Nephron (organoid): ENCODE data around the gene OR2T10.

Source experiments
- H3K27ac Mint-ChIP-seq, 3 experiments: 2 replicates each; pipeline ENCODE4 v1.8.0; 2020; ENCODE audit warnings: mixed read lengths in 3 of 3, mild to moderate bottlenecking in 2 of 3, moderate library complexity in 1 of 3
- H3K27me3 Mint-ChIP-seq: 2 replicates; pipeline ENCODE4 v1.8.0; 2021; ENCODE audit warnings: low read depth, mild to moderate bottlenecking, moderate library complexity, mixed read lengths
- H3K36me3 Mint-ChIP-seq: 2 replicates; pipeline ENCODE4 v1.8.0; 2020; ENCODE audit warnings: low read depth, mixed read lengths
- H3K4me1 Mint-ChIP-seq: 2 replicates; pipeline ENCODE4 v1.8.0; 2020; ENCODE audit warnings: mixed read lengths
- H3K4me3 Mint-ChIP-seq, 3 experiments: 2 replicates each; pipeline ENCODE4 v1.8.0; 2020; ENCODE audit warnings: mild to moderate bottlenecking in 3 of 3, mixed read lengths in 3 of 3, moderate library complexity in 2 of 3
- H3K9me3 Mint-ChIP-seq: 2 replicates; pipeline ENCODE4 v1.8.0; 2020; ENCODE audit warnings: mixed read lengths
- CTCF ChIP-seq, 3 experiments: fragments of 200-600 bp; sonication (generic); IDR thresholded peaks; one replicate each; pipeline ENCODE4 v1.5.0; 2021; ENCODE audit warnings: antibody characterized with exemption in 3 of 3; ENCODE audit not compliant: unreplicated experiment in 3 of 3

The OR2T10 gene

GRCh38 chr1:248618878-248619277 lies 21.4 kb upstream of the OR2T10 start:
- H3K9me3 Mint-ChIP-seq, result peaks cover 27% of the 10 kb centered on the region
- no peaks in the 10 kb centered on the region for H3K36me3 Mint-ChIP-seq
- peak in 2 of 3 experiments; percentile 15 to 29 for TF ChIP-seq CTCF (IDR thresholded peaks at IDR 0.05; ENCODE audit: unreplicated experiment in 3 of 3)
- no peak overlapping the region for H3K27ac Mint-ChIP-seq
- no peak overlapping the region for H3K4me3 Mint-ChIP-seq
- no peaks in the 10 kb centered on the region for H3K4me1 Mint-ChIP-seq
- no peaks in the 10 kb centered on the region for H3K27me3 Mint-ChIP-seq

- TF ChIP-seq CTCF (IDR thresholded peaks at IDR 0.05; ENCODE audit: unreplicated experiment in 3 of 3), result no peak
- Mint-ChIP-seq H3K27ac (no peak overlapping the region), H3K36me3 (no peaks in the 10 kb centered on the region), H3K4me3 (no peak overlapping the region), H3K4me1 (no peaks in the 10 kb centered on the region), H3K9me3 (peaks cover 27% of the 10 kb centered on the region), H3K27me3 (no peaks in the 10 kb centered on the region)
These were observed 20.6 kb upstream of the OR2T10 start for GRCh38 chr1:248618119-248618518.

- H3K27me3 Mint-ChIP-seq, result no peaks in the 10 kb centered on the region
- no peaks in the 10 kb centered on the region for H3K36me3 Mint-ChIP-seq
- H3K4me1 Mint-ChIP-seq, result no peaks in the 10 kb centered on the region
- no peak overlapping the region for H3K27ac Mint-ChIP-seq
- TF ChIP-seq CTCF (IDR thresholded peaks at IDR 0.05; ENCODE audit: unreplicated experiment in 3 of 3), result no peak
- no peak overlapping the region for H3K4me3 Mint-ChIP-seq
- peaks cover 35% of the 10 kb centered on the region for H3K9me3 Mint-ChIP-seq
These were observed 16.2 kb upstream of the OR2T10 start for GRCh38 chr1:248613742-248614141.

GRCh38 chr1:248611883-248612414 lies 14.4 kb upstream of the OR2T10 start:
- no peaks in the 10 kb centered on the region for H3K27me3 Mint-ChIP-seq
- no peak overlapping the region for H3K4me3 Mint-ChIP-seq
- H3K36me3 Mint-ChIP-seq, result no peaks in the 10 kb centered on the region
- no peaks in the 10 kb centered on the region for H3K4me1 Mint-ChIP-seq
- no peak for TF ChIP-seq CTCF (IDR thresholded peaks at IDR 0.05; ENCODE audit: unreplicated experiment in 3 of 3)
- H3K27ac Mint-ChIP-seq, result no peak overlapping the region
- H3K9me3 Mint-ChIP-seq, result peaks cover 39% of the 10 kb centered on the region

GRCh38 chr1:248610301-248610700 lies 12.8 kb upstream of the OR2T10 start:
- H3K4me3 Mint-ChIP-seq, result no peak overlapping the region
- no peaks in the 10 kb centered on the region for H3K36me3 Mint-ChIP-seq
- no peaks in the 10 kb centered on the region for H3K4me1 Mint-ChIP-seq
- H3K27ac Mint-ChIP-seq, result no peak overlapping the region
- no peak for TF ChIP-seq CTCF (IDR thresholded peaks at IDR 0.05; ENCODE audit: unreplicated experiment in 3 of 3)
- no peaks in the 10 kb centered on the region for H3K27me3 Mint-ChIP-seq
- H3K9me3 Mint-ChIP-seq, result peaks cover 40% of the 10 kb centered on the region

- H3K27ac Mint-ChIP-seq, result no peak overlapping the region
- no peaks in the 10 kb centered on the region for H3K27me3 Mint-ChIP-seq
- peaks cover 39% of the 10 kb centered on the region for H3K9me3 Mint-ChIP-seq
- no peak overlapping the region for H3K4me3 Mint-ChIP-seq
- H3K36me3 Mint-ChIP-seq, result no peaks in the 10 kb centered on the region
- H3K4me1 Mint-ChIP-seq, result no peaks in the 10 kb centered on the region
- TF ChIP-seq CTCF (IDR thresholded peaks at IDR 0.05; ENCODE audit: unreplicated experiment in 3 of 3), result no peak
These were observed 1.9 kb upstream of the OR2T10 start for GRCh38 chr1:248599396-248599795.
